ENCODE results near the gene GOLT1B.

GRCh38 chr12:21518451-21518850 is 16.9 kb downstream of the GOLT1B start:
- TF ChIP-seq POLR2A (IDR thresholded peaks at IDR 0.05; ENCODE audit: low read length) (no peak), GATA1 (IDR thresholded peaks at IDR 0.05; ENCODE audit: low read depth, low read length) (no peak)
